Cerebellar cortex (tissue), 1 donor: Measurements from ENCODE around the gene DOCK4.

Experiments used
- DNase-seq: peaks from one replicate; pipeline ENCODE4 v3.0.0-alpha.2; 2015; ENCODE audit warnings: low spot score

DOCK4 gene

DNA sequence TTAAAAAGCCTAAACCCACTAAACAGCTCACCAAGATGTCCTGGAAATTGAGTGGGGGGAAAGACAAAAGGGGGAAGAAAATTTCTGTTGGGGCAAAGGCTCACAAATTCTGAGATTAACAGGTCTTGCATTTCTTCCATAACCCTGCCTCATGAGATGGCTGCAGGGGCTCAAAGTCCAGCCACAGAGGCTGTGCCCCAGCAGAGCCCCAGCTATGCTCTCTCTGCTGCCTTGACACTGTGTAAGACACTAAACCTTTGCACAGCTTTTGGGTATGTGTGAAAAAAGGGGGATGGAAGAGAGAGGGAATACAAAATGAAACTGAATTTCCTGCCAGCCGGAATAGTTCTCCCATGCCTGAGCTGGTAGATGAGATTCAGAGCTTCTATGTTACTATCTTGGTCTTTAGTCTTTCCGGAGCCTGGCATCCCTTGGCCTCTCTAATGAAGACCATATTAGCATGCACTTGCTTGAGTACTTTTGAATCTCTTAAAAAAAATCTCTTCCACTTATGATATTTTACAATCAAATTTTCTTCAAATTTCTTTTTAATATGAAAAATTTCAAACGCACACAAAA, 403.9 kb downstream of the DOCK4 start:
- DNase-seq = no peak

DNA sequence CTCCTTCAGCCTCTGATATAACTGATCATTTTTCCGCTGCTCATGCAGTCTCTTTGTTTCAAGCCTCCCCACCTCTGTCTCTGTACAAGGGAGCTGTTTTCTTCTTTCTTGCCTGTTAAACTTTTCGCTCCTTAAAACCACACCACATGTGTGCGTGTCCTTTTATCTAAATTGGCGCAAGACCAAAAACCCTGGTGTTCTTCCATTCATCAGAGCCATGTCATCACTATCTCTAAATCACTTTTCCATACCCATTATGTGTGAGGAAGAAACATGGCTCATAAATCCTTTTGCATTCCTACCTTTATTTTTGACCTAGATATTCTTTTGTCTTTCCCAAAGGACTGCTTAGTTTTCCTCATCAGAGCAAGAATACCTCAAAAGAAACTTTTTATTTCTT, 404.9 kb downstream of the DOCK4 start:
- no peak for DNase-seq

DNA sequence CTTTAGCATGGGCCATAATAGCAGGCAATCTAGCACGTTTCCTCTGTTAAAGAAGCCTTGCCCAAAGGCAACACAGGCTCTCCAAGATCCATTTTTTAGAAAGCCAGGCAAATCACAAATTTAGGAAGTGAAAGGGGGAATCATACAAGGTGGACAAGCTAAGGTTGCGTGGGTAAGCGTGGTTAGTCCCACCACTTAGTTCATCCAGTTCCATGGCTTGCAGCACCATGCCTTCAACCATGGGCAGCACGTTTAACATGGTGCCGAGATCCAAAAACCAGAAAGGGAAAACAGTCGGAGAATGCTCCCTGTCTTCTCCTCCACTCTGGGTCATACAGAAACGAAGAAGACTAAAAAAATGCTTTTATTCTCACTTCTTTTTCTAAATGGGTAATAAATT, 409.5 kb downstream of the DOCK4 start:
- DNase-seq = no peak

DNA sequence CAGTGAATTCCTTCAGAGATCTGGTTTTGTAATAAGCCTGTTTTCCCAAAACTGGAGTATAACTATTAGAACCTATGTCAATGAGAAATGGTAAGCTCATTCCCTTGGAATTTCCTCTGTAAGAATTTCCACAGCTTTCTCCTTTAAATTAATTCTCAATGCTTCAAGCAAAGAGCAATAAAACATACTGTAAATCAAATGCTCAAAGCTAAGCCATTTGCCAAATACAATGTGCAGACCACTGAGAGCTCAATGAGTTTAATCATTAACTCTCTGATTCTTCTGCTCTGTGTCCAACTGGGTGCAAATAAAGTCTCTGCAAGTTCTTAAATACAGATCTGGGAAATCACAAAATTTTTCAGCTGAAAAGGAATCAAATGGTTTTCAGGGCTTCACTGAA, 416.3 kb downstream of the DOCK4 start:
- DNase-seq = no peak

DNA sequence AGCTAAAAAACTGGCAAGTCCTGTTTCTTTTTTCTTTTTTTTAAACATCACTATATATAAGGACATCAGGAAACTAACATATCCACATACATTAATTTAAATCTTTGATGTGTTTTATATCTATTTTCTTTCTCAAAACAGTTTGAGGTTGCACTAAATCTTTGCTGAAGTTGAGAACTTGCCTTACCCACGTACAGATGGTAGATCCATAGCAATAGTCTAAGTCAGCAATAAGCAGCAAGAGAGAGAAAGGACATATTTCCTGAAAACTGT, 417.2 kb downstream of the DOCK4 start:
- DNase-seq = no peak

DNA sequence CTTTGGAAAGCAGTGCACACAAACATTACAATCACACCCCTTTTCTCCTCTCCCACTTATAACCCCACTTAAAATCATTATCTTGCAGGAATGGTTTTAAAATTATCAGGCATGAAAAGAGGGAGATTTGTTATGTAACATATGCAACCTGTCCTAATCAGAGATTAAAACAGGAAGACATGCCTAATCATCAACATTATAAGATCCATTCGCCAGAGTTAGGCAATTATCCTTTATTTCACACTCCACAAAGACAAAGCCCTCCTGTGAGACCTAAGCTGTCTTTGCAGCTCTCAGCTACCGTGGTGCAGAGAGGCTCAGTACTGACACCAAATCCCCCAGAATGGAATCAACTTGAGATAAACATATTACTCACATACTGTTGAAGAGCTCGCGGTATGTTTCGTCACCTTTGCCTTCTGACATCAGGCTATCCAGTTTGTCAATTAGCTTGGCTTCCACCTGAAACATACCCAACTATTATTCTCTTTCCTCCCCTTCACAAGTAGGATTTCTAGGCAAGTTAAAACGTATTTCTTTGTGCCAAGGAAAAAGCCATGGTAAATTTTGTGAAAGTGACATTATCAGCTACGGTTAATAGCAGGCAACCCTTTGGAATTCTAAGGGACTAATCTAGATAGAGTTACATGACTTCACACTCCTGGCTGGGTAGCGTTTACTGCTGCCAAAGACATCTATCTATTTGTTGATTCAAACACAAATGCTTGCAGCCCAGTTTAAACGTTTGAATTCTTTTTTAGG, 417.7 kb downstream of the DOCK4 start:
- no peak for DNase-seq

DNA sequence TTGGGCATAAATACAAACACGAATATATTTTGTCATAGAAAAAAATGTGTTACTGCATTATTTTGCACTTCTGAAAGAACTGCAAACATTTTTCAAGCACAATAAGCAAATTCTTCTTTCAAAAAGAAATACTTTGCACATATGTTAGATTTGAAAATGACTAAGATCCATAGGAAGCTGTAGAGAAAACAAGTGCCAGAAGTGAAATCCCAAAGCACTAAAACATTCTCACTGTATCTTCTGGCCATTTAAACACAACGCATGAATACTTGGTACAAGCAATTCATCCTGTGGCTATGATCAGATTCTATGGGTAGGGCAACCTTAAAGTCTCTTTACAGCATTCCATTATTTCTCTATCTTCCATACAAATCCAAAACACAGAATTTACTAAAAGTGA, 418.5 kb downstream of the DOCK4 start:
- DNase-seq = no peak

DNA sequence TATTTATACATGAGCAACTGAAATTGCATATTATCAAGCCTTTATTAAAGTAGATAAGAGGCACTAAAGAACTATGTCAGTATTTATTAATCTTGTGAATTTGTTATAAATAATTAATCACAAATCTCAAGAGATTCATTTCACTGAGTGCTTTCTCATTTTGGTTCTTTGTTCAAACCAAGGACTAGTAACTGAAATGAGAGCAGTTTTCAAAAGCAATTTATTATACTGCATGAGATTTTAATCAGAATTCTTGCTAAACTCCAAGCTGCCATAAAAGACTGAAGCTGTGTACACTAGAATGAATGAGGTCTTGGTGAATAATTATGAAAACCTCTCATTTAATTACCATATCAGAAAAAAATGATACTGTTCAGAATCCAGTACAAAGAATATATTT, 419.1 kb downstream of the DOCK4 start:
- DNase-seq = no peak

DNA sequence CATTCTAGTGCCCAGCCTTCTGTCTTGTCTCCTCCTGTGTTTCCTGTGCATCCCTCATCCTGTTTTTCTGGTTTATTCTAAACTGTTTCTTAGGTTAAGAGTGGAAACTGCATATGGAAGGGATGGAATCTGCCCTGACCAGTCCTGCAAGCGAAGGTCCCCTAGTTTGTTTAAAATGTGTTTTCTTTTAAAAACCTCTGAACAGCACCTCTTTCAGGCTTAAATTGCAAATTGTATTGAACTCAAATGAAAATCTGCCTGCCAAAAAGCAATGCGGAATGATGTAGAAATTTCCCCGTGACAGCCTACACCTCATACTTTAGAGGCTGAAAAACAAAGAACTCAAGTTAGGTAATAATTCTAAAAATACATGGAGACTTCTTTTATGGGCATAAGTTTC, 421.1 kb downstream of the DOCK4 start:
- DNase-seq = no peak

DNA sequence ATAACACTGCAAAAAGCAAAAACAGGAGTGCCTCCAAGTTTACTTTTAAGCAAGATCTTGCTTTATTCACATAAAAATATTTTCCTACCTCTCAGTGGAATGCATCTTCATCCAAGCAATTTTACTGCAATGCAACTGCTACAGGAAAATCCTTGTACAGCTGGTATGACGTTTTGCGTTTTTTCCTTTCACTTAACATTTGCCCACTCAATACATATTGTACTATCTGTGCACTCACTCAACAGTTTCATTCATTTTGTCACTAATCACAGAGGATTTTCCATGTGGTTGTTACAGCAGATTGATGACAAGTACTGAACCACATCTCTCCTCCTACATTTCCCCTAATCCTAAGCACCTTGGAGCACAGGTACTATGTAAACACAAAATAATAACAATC, 421.9 kb downstream of the DOCK4 start:
- no peak for DNase-seq

DNA sequence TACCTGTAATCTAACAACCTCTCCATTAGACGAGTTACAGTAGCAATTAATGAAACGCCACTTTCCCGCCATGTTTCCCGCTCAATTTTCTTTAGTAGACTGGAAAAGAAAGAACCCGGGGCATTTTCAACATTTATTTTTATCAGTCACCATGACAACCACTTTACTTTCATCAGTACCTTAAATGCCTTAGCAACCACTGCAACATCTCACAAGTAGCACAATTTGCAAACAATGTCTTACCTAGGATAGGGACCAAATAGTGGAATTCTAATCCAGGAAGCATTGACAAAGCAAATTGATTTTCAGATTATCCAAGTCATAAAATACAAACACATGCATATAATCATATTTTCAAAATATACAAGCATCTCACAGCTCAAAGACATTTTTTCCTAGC, 422.3 kb downstream of the DOCK4 start:
- DNase-seq = no peak

DNA sequence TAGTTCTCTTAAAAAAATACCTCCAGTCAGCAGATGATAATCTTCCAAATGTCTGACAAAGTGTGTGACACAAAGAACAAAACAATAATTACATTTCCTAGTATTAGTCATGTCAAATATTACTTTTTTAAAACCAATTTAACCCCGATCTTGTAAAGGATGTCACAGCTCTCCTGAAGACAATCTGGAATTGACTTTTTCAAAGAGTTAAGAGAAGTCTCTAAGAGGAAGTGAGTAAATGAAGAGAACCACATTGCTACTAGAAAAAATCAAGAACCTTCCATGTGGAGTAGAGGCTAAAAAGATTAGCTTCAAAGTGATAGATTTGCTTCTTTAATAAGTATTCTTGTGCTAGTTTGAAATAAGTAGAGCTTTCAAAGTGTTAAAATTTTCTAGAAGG, 425.7 kb downstream of the DOCK4 start:
- DNase-seq = no peak

DNA sequence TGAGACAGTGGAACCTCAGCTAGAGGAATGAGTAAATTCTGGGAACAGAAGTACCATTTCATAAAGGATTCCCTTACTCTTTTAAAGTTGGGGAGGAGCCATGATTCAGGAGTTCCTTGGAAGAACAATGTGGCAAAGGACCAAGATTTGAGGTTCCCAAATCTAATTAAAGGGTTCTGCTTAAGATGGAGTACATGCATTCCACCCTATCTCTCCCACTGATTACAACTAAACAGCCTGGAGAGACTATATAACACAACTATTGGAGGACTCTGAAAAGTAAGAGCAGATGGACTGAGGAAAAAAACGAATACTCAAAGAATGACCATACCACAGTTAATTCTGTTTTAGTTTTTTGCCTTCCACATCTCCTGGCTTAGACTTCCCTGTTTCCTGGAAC, 431.0 kb downstream of the DOCK4 start:
- no peak for DNase-seq

DNA sequence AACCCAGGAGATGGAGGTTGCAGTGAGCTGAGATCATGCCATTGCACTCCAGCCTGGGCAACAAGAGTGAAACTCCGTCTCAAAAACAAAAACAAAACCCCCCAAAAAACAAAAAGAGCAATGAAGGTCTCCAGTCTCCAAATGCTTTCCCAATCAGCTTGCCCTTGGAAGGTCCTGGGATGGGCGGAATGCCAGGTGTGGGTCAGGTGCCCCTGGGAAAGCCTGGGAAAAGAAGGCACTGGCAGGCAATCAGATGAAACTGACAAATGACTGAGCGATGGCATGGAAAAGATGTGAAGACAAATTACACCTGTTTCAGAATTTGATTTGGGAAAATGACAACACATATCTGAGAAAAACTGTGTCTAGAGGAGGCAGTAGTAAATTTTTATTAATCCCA, 433.5 kb downstream of the DOCK4 start:
- DNase-seq = no peak

DNA sequence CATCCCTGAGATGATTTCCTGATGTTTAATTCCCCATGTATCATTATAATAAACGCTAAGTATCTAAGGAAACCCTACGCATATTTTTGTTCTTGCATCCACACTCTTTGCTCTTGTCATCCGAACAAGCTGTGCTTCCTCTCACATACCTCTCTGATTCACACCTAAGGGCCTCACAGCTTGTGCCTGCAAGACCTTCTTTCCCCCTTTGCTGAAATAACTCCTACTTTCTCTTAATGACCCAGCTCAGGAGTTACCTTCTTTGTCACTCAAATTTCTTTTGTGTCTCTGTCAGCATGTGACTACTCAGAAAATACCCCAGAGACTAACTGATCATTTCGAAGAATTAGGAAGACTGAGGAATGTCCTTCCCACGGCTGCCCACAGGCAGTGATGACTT, 434.6 kb downstream of the DOCK4 start:
- DNase-seq = no peak

DNA sequence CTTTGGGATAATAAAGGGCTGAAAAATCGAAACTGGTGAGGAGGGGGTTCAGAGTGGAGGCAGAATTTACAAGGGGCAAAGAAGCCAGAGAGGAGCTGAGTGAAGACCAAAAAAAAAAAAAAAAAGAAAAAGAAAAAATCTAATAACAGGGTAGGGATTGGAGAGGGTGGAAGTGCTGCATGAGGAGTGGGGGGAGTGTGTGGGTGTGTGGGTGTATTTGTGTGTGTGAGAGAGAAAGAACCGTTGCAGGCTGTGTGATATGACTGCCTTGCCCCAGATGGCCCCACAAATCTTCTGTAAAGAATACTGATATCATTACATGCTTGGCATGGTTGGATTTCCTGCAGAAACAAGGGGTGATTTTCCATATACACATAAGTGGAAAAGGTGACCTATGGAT, 436.1 kb downstream of the DOCK4 start:
- DNase-seq = no peak

DNA sequence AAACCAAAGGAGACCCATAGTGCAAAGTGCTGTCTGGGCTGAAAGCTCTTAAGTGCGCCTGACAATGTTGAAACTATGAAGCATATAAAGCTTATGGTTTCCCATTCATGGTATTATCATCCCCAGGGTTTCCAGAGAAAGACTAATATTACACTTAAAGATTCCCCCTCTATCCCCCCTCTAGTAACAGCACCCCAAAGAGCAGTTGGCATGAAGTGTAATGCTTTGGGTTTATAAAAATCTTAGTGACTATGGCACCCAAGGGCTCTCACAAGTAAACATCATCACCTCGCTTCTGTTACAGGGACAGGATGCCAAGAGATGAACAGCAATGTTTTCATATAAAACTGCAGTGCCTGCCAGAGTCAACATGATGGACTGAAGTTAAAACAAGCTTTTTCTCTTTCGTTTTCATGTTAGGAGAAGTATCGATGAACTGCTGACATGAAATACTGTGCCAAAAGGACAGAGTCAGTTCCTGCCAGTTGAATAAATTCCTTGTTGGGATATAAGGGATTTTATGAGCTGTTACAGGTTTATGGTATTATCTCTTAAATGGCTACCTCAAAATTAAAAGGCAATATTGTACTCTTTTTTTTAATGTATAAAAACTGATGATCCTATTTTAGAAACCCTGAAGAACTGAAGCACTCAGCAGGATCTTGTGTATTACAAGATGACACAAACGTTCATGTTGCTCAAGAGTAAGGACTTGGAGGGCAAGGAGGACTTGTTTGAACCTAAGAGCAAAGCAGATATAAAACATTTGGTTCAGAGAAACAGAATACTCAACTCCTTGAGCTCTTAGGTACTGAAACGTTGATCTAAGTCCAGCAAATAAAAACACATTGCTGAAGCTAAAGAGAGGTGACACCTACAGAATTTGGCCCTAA, 440.2 kb downstream of the DOCK4 start:
- DNase-seq = no peak

DNA sequence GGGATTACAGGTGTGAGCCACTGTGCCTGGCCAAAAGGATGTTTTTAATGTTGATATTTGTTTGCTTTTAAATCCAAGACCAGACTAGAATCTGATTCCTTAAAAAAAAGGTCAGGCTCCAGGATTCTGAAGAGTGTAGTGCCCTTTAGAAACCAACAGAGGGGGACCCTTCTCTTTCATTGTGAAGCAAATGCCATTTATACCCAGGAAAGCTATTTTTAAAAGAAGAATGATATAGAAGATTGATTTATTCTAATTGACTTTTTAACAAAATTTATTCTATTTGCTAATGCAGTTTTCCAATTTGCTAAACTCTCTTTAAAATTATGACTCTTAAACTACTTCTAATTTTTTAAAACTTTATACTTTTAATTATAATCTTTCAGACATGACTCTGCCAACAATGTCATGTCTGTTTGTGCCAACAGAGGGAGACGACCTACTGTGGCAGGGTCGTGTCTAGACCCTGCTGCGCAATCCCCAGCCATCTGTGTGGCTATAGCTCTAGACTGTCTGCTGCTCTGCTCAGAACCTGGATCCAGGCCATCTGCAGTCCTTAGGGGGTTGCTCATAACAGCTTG, 442.9 kb downstream of the DOCK4 start:
- peak; percentile 53 for DNase-seq

DNA sequence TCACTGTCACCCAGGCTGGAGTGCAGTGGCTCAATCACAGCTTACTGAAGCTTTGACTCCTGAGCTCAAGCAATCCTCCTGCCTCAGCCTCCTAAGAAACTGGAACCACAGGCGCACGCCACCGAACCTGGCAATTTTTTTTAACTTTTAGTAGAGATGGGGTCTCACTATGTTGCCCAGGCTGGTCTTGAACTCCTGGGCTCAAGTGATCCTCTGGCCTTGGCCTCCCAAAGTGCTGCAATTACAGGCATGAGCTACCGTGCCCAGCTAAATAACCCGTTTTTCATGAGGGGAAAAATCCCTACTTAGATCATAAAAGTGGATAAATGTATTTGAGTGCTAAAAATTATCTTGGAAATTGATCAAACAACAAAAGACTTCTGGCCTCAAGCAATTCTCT, 443.4 kb downstream of the DOCK4 start:
- no peak for DNase-seq

DNA sequence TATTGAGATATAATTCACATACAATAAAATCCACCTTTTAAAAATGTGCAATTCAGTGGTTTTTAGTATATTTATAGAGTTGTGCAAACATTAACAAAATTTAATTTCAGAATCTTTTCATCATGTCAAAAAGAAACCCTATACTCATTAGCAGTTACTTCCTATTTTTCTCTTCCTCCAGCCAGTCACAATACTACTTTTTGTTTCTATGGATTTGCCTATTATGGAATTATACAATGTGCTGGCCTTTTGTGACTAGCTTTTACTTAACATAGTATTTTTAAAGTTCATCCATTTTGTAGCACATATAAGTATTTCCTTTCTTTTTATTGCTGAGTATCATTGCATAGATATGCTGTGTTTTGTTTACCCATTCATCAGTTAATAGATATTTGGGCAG, 444.0 kb downstream of the DOCK4 start:
- no peak for DNase-seq

DNA sequence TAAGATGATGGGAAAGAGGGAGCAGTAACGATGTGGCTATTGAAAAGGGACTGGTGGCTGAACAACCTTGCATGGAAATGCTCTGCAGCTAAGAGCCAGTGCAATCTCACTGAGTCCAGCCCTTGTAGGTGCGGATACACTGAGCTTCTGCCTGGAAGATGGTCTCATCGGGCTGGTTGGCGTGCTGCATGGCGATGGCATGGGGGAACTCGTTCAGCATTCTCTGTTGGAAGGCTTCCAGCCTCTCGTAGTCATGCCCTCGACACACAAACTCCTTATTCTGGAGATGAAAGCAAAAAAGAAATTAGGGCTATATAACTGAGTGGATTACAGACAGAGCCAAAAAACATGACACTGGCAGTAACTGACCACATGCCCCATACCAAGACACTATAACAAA, 446.2 kb downstream of the DOCK4 start:
- DNase-seq = no peak

DNA sequence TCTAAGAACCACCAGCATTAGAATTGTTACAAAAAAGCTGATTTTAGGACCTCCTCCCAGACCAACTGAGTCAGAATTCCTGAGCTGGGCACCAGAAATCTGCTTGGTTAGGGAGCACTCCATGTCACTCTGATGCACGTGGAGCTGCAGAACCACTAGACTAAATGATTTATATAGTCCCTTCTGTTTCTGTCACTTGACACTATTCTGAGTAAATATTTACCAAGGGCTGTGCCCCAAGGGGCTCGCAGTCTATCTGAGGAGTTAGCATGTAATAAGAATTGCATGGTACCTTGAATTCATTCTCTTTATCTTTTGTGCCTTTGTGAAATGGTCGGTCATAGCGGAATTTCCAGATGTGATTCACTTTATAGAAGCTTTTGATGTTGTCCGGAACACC, 447.9 kb downstream of the DOCK4 start:
- DNase-seq = no peak

DNA sequence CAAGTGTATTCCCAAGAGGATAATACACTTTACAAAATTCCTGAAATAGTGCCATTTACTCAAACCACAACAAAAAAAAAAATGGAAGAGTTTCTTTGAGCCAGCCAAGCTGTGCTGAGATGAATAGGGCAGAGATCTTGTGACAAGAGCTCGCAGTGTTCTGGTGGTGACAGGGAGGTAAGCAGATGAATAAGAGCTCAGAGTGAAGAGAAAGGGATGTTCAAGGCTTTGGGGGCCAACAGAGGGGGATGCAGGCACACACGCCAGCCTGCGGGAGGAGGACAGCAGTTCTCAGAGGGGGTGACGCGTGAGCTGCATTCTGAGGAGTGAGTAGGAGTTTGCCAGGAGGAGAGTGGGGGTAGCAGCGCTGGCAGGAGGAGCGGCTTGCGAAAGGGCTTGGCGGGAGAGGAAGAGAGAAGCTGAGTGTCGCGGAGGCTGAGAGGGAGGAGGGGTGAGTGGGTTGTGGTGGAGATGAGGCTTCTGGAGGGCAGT, 449.5 kb downstream of the DOCK4 start:
- DNase-seq = peak; percentile 54
